ENCODE measurements around the gene MOCS3. TPM values are rescaled to one million over a fixed set of nuclear protein-coding genes. Genes with fewer than 3 reads are reported as not detected.

Gene MOCS3
- total and polyA plus RNA-seq, 2 of the 4 experiments (the other 2 are of a cell fraction) = 3.3 to 9.9 TPM

DNA sequence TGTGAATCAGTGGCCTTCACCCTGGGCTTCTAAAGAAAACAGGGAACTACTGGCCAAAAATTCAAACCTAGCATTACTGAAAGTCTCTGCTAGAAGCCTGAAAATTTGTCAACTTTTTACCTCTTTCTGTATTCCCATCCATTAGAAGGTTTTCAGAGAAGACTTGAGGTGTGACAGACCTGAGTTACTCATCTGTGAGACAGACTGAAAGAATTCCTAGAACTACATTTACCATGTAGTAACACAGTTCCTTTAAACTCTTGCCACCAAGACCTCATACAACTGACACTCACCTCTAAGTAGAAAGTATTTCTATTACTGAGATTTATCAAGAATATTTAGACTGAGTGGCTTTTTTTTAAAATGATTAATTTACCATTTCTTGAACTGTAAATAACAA lies 4.8 kb upstream of the MOCS3 start:
- ATAC-seq (ENCODE audit: low read depth) (no peak), DNase-seq (no peak)
- H3K56ac ChIP-seq (ENCODE audit: extremely low read depth, insufficient read depth, low read length) = no peak overlapping the region
- H4K5ac ChIP-seq (ENCODE audit: low read depth, low read length) = no peak overlapping the region
- BruUV-seq (replicated peaks) = no TSS peak
- in situ Hi-C loops (cut with MboI; ENCODE audit: low sequenced_read_pairs) (no loop called here), dilution Hi-C loops (cut with HindIII; ENCODE audit: low sequenced_read_pairs, unreplicated experiment) (no loop called here), intact Hi-C loops (cut with micrococcal nuclease) (no loop called here)
- no peaks in the 10 kb centered on the region for H3K27me3 ChIP-seq (ENCODE audit: control insufficient read depth, insufficient read depth, low read length)
- no peak overlapping the region for H2BK15ac ChIP-seq (ENCODE audit: low read depth, low read length)
- H3K23ac ChIP-seq (ENCODE audit: low read depth, low read length) = no peak overlapping the region
- no peak overlapping the region for H2BK5ac ChIP-seq (ENCODE audit: low read depth, low read length, poor library complexity, severe bottlenecking)
- no peak overlapping the region for H2AFZ ChIP-seq (replicated peaks; ENCODE audit: low read length, poor library complexity)
- peaks cover 2% of the 10 kb centered on the region; the same call in 1 of the 2 replicates for H3K4me1 ChIP-seq (ENCODE audit: control insufficient read depth, insufficient read depth, low read length)
- no peak overlapping the region for H2AK5ac ChIP-seq (ENCODE audit: low read depth, low read length)
- no peak overlapping the region for H3K14ac ChIP-seq (replicated peaks; ENCODE audit: low read depth, low read length)
- H3K4ac ChIP-seq (ENCODE audit: low read depth, low read length) = no peak overlapping the region
- ChIA-PET CTCF (no interaction called here), POLR2A (ENCODE audit: unreplicated experiment) (no interaction called here)
- H3K27ac ChIP-seq (ENCODE audit: insufficient read depth, low read length) = no peak overlapping the region
- no peak overlapping the region for H3K4me3 ChIP-seq (ENCODE audit: insufficient read depth, low read depth, low read length)
- H3K36me3 ChIP-seq (ENCODE audit: control insufficient read depth, insufficient read depth, low read length) = peaks cover 18% of the 10 kb centered on the region
- H4K8ac ChIP-seq (ENCODE audit: low read depth in 2 of 2, low read length in 2 of 2) = no peak overlapping the region
- peaks cover 4 to 49% of the 10 kb centered on the region in 2 experiments for H3K79me1 ChIP-seq (ENCODE audit: low read depth in 1 of 2, low read length in 2 of 2)
- H4K91ac ChIP-seq (ENCODE audit: insufficient read depth, low read depth, low read length) = no peak overlapping the region
- H2BK20ac ChIP-seq (ENCODE audit: low read depth, low read length) = no peak overlapping the region
- H3K18ac ChIP-seq (ENCODE audit: low read depth, low read length) = no peak overlapping the region
- no peaks in the 10 kb centered on the region for H3K9me3 ChIP-seq (ENCODE audit: control insufficient read depth, insufficient read depth, low read length)
- peaks cover 33% of the 10 kb centered on the region for H4K20me1 ChIP-seq (ENCODE audit: insufficient read depth, low read length)
- no peak for TF ChIP-seq BHLHE40 (IDR thresholded peaks at IDR 0.05; ENCODE audit: low read depth, low read length)
- TF ChIP-seq RFX5 (IDR thresholded peaks at IDR 0.05; ENCODE audit: low read depth, low read length) = no peak
- TF ChIP-seq FOS (IDR thresholded peaks at IDR 0.05; ENCODE audit: low read depth, low read length) = no peak
- TF ChIP-seq SMC3 (IDR thresholded peaks at IDR 0.05; ENCODE audit: low read depth, low read length) = no peak
- TF ChIP-seq, protein P1, sequence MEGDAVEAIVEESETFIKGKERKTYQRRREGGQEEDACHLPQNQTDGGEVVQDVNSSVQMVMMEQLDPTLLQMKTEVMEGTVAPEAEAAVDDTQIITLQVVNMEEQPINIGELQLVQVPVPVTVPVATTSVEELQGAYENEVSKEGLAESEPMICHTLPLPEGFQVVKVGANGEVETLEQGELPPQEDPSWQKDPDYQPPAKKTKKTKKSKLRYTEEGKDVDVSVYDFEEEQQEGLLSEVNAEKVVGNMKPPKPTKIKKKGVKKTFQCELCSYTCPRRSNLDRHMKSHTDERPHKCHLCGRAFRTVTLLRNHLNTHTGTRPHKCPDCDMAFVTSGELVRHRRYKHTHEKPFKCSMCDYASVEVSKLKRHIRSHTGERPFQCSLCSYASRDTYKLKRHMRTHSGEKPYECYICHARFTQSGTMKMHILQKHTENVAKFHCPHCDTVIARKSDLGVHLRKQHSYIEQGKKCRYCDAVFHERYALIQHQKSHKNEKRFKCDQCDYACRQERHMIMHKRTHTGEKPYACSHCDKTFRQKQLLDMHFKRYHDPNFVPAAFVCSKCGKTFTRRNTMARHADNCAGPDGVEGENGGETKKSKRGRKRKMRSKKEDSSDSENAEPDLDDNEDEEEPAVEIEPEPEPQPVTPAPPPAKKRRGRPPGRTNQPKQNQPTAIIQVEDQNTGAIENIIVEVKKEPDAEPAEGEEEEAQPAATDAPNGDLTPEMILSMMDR (conservative IDR thresholded peaks at IDR 0.05; ENCODE audit: low read depth, low read length) = no peak
- TF ChIP-seq MAFK (IDR thresholded peaks at IDR 0.05; ENCODE audit: low read depth, low read length) = no peak
- TF ChIP-seq ELK1 (IDR thresholded peaks at IDR 0.05; ENCODE audit: borderline replicate concordance, low read depth, low read length) = no peak
- TF ChIP-seq POLR2A (IDR thresholded peaks at IDR 0.05; ENCODE audit: low read depth, low read length) = no peak
- TF ChIP-seq CHD1 (IDR thresholded peaks at IDR 0.05; ENCODE audit: low read depth, low read length) = no peak
- no peak for TF ChIP-seq MAZ (IDR thresholded peaks at IDR 0.05; ENCODE audit: borderline replicate concordance, low read depth, low read length)
- H2BK120ac ChIP-seq (ENCODE audit: low read depth, low read length) = no peak overlapping the region
- H3K4me2 ChIP-seq (ENCODE audit: low read depth, low read length) = no peak overlapping the region
- no peak overlapping the region for H3K9ac ChIP-seq (ENCODE audit: low read depth, low read length)
- peaks cover 3% of the 10 kb centered on the region; the same call in 1 of the 2 replicates for H3K9me1 ChIP-seq (ENCODE audit: insufficient read depth, low read length)
- H2AK9ac ChIP-seq (replicated peaks; ENCODE audit: low read depth, low read length, poor library complexity) = no peak overlapping the region
